Measurements from ENCODE around the gene SERPINE1. TPM values are rescaled to one million over a fixed set of nuclear protein-coding genes. Genes with fewer than 3 reads are reported as not detected.

Gene SERPINE1
- total and polyA plus RNA-seq, 2 experiments from 2014 or later: 0.97 to 1.2 TPM

DNA sequence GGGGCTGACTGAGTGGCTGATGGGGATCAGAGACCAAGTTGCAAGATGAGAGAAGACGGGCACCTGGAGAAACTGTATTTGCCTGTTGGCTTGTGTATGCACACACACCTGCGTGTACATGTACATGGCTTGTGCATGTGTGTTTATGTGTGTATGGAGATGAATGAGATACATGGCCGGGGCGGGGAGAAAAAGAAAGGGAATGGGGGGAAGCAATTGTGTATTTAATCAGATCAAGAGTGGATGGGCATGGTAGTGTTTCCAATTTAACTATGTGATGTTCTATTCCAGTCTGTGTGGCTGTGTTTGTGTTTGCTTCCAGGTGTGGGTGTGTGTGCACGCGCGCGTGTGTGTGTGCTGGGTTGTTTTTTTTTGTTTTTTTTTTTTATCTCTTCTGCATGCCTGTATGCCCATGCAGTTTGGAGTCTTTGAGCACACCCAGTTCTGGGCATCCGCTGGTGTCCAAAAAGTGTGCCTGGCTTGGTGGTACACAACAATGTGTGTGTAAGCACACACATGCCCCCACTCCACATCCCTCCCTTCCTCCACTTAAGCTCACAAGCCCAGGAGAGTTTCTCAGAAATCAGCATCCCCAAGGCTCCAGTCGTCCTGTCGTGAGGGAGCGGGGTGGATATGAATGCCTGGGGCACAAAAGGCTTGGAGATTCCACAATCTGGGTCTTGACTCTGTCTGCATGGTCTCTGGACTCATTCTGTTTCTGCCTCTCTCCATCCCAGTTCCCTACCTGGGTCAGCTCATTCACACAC is 40.9 kb downstream of the SERPINE1 start:
- H3K4me1 ChIP-seq (ENCODE audit: insufficient read depth): peaks cover 65% of the 10 kb centered on the region
- H3K4me3 ChIP-seq: peak overlapping the region; percentile 76
- peak overlapping the region; percentile 98 for H3K4me2 ChIP-seq
- no peak overlapping the region for H2AFZ ChIP-seq
- H3K9me3 Mint-ChIP-seq: no peaks in the 10 kb centered on the region; the same call in 1 of the 3 replicates
- peaks cover 88% of the 10 kb centered on the region for H3K27me3 Mint-ChIP-seq (ENCODE audit: insufficient read depth, low read depth, poor library complexity)
- H3K4me3 Mint-ChIP-seq: peak overlapping the region; percentile 78
- H3K36me3 ChIP-seq (ENCODE audit: insufficient read depth): no peaks in the 10 kb centered on the region
- TF ChIP-seq, protein P1, sequence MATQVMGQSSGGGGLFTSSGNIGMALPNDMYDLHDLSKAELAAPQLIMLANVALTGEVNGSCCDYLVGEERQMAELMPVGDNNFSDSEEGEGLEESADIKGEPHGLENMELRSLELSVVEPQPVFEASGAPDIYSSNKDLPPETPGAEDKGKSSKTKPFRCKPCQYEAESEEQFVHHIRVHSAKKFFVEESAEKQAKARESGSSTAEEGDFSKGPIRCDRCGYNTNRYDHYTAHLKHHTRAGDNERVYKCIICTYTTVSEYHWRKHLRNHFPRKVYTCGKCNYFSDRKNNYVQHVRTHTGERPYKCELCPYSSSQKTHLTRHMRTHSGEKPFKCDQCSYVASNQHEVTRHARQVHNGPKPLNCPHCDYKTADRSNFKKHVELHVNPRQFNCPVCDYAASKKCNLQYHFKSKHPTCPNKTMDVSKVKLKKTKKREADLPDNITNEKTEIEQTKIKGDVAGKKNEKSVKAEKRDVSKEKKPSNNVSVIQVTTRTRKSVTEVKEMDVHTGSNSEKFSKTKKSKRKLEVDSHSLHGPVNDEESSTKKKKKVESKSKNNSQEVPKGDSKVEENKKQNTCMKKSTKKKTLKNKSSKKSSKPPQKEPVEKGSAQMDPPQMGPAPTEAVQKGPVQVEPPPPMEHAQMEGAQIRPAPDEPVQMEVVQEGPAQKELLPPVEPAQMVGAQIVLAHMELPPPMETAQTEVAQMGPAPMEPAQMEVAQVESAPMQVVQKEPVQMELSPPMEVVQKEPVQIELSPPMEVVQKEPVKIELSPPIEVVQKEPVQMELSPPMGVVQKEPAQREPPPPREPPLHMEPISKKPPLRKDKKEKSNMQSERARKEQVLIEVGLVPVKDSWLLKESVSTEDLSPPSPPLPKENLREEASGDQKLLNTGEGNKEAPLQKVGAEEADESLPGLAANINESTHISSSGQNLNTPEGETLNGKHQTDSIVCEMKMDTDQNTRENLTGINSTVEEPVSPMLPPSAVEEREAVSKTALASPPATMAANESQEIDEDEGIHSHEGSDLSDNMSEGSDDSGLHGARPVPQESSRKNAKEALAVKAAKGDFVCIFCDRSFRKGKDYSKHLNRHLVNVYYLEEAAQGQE (IDR thresholded peaks at IDR 0.05; ENCODE audit: unreplicated experiment): no peak
- no peak for TF ChIP-seq EZH2 (IDR thresholded peaks at IDR 0.05; ENCODE audit: low read depth, unreplicated experiment)
- TF ChIP-seq STAT1 (IDR thresholded peaks at IDR 0.05; ENCODE audit: unreplicated experiment): no peak
- TF ChIP-seq, protein P2, sequence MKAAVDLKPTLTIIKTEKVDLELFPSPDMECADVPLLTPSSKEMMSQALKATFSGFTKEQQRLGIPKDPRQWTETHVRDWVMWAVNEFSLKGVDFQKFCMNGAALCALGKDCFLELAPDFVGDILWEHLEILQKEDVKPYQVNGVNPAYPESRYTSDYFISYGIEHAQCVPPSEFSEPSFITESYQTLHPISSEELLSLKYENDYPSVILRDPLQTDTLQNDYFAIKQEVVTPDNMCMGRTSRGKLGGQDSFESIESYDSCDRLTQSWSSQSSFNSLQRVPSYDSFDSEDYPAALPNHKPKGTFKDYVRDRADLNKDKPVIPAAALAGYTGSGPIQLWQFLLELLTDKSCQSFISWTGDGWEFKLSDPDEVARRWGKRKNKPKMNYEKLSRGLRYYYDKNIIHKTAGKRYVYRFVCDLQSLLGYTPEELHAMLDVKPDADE (IDR thresholded peaks at IDR 0.05): no peak
- TF ChIP-seq POLR2AphosphoS5 (IDR thresholded peaks at IDR 0.05; ENCODE audit: low read depth): no peak
- TF ChIP-seq ZNF331 (CRISPR knock-in tag; IDR thresholded peaks at IDR 0.05; ENCODE audit: low read depth): no peak
- TF ChIP-seq NANOG (IDR thresholded peaks at IDR 0.05; ENCODE audit: borderline replicate concordance): peak; percentile 13; the same call in 1 of the 2 replicates
- H3K27ac ChIP-seq (ENCODE audit: low read depth): no peak overlapping the region
- peaks cover 90% of the 10 kb centered on the region for H3K27me3 ChIP-seq (ENCODE audit: insufficient read depth)
- no peaks in the 10 kb centered on the region; the same call in 2 of the 3 replicates for H3K36me3 Mint-ChIP-seq (ENCODE audit: low read depth)
- H3K9me2 ChIP-seq (ENCODE audit: insufficient read depth): no peaks in the 10 kb centered on the region
- peaks cover 10% of the 10 kb centered on the region; the same call in 1 of the 2 replicates for H4K20me1 ChIP-seq (replicated peaks; ENCODE audit: insufficient read depth)
- no peak for DNase-seq (ENCODE audit: low spot score)
- no peak overlapping the region for H3K27ac Mint-ChIP-seq
- H3K4me1 Mint-ChIP-seq: peaks cover 59% of the 10 kb centered on the region
- H3F3A ChIP-seq (replicated peaks; ENCODE audit: low read depth): peaks cover 18% of the 10 kb centered on the region
- ATAC-seq: no peak
- H3K79me2 ChIP-seq (replicated peaks; ENCODE audit: insufficient read depth): no peaks in the 10 kb centered on the region

DNA sequence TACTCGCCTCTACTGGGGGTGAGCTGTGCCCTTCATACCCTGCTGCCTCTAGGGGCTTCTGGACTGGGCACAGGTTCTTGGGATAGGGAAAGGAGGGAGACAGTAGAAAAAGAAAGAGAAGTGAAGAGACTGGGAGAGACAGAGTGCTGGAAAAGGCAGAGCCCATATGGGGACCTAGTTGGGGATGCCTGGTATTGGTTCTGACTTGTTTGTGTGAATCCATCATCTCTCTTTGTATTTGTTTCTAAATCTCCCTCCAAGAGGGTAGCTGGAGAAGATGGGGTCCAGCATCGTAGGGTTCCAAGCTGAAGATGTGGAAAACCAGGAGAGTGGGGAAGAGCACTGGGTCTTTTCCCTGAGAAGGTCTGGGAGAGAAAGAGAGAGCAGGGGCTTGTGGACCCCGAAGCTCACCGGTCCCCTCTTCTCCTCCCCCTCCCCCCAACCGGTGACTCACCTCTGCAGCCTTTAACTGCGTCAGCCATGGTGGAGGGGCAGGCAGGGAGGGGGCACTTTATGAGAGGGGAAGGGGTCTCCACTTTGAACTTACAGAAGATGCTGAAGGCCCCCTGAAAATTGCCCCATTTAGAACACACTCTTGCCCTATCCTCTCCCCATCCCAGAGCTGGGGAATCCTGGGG is 41.6 kb downstream of the SERPINE1 start:
- Histone ChIP-seq H2AFZ (no peak overlapping the region), H3K27me3 (ENCODE audit: insufficient read depth) (peaks cover 94% of the 10 kb centered on the region), H3F3A (replicated peaks; ENCODE audit: low read depth) (peaks cover 21% of the 10 kb centered on the region; the same call in 1 of the 2 replicates), H3K79me2 (replicated peaks; ENCODE audit: insufficient read depth) (no peaks in the 10 kb centered on the region), H3K9me2 (ENCODE audit: insufficient read depth) (no peaks in the 10 kb centered on the region), H3K36me3 (ENCODE audit: insufficient read depth) (no peaks in the 10 kb centered on the region), H3K4me3 (peak overlapping the region; percentile 76), H4K20me1 (replicated peaks; ENCODE audit: insufficient read depth) (peaks cover 10% of the 10 kb centered on the region; the same call in 1 of the 2 replicates), H3K27ac (ENCODE audit: low read depth) (no peak overlapping the region), H3K4me2 (peak overlapping the region; percentile 98), H3K4me1 (ENCODE audit: insufficient read depth) (peaks cover 67% of the 10 kb centered on the region)
- H3K27ac Mint-ChIP-seq: no peak overlapping the region
- peaks cover 92% of the 10 kb centered on the region for H3K27me3 Mint-ChIP-seq (ENCODE audit: insufficient read depth, low read depth, poor library complexity)
- DNase-seq (ENCODE audit: low spot score) (peak; percentile 58), ATAC-seq (no peak)
- no peaks in the 10 kb centered on the region; the same call in 2 of the 3 replicates for H3K36me3 Mint-ChIP-seq (ENCODE audit: low read depth)
- H3K9me3 Mint-ChIP-seq: no peaks in the 10 kb centered on the region; the same call in 1 of the 3 replicates
- TF ChIP-seq EZH2 (IDR thresholded peaks at IDR 0.05; ENCODE audit: low read depth, unreplicated experiment): peak; percentile 54
- no peak for TF ChIP-seq ZNF114 (CRISPR knock-in tag; IDR thresholded peaks at IDR 0.05)
- peaks cover 60% of the 10 kb centered on the region for H3K4me1 Mint-ChIP-seq
- peak overlapping the region; percentile 78 for H3K4me3 Mint-ChIP-seq

Measured in GM23338 (cell line).